Cardiac muscle cell (in vitro differentiated cells and primary cell): ENCODE data around the gene SETX. TPM values are rescaled to one million over a fixed set of nuclear protein-coding genes. Genes with fewer than 3 reads are reported as not detected.
"Not testable (repeated sequence)": the region's sequence is repeated elsewhere in the genome, so short reads cannot be mapped to it uniquely, and the experiment has no call there.

ENCODE experiments used
- DNase-seq, 2 donors: peaks; one replicate each; pipeline versions ENCODE4 v3.0.0 to v3.0.0-alpha.2; 2010 to 2017; ENCODE audit warnings: low read depth in 1 of 2, low spot score in 1 of 2
- H3K27ac ChIP-seq: fragments of 200-600 bp; sonication (generic); 2 replicates; pipeline ENCODE4 v1.5.1; 2016
- H3K27me3 ChIP-seq: fragments of 200-600 bp; sonication (generic); 2 replicates; pipeline ENCODE4 v1.6.0; 2016; ENCODE audit warnings: control low read depth
- H3K36me3 ChIP-seq: fragments of 200-600 bp; sonication (generic); 2 replicates; pipeline ENCODE4 v1.5.1; 2016; ENCODE audit warnings: control low read depth
- H3K4me1 ChIP-seq: fragments of 200-600 bp; sonication (generic); 2 replicates; pipeline ENCODE4 v1.8.1; 2017; ENCODE audit warnings: low read depth, mild to moderate bottlenecking, mixed run types
- H3K4me3 ChIP-seq: fragments of 200-600 bp; sonication (generic); 2 replicates; pipeline ENCODE4 v1.5.1; 2016; ENCODE audit warnings: mild to moderate bottlenecking
- H3K9me3 ChIP-seq: fragments of 200-600 bp; sonication (generic); 2 replicates; pipeline ENCODE4 v1.5.1; 2017; ENCODE audit warnings: low read depth, mild to moderate bottlenecking, control low read depth
- polyA plus RNA-seq: library from polyadenylated mRNA; unstranded; fragments of >200 nt; fragmentation: Nextera tagmentation; extraction: Ambion mirVana; gene quantifications from 2 replicates; pipeline ENCODE4 v1.2.1, GENCODE V29; 2016
- total RNA-seq: library from RNA; depleted of rRNA; stranded (reverse); fragments of >200 nt; gene quantifications from 2 replicates; pipeline ENCODE4 v1.2.3, GENCODE V29; 2016
- TF ChIP-seq, protein P1 (sequence below): IDR thresholded peaks from 2 replicates; pipeline ENCODE4 v1.5.1; 2012; ENCODE audit warnings: low read depth, mild to moderate bottlenecking, low read length

Gene SETX
- total and polyA plus RNA-seq, 2 experiments from 2014 or later, result 16.2 to 34.0 TPM

DNA sequence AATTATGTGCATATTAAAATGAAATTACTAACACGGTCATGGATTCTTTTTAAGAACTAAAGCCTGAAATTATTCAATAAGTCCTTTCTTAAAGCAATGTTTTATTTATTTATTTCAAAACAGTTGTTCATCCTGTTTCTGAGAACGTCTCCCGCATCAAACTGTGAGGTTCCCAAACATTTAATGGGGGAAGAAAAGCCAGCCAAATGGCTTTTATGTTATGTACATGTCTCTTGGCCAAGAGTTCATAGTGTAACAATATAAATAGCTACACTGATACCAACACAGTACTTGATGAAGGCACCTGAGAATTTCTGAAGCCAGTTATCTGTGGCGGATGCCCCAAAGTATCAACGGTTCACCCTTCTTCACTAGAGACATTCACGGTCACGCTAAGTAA is 36.2 kb upstream of the SETX start:
- TF ChIP-seq, protein P1, sequence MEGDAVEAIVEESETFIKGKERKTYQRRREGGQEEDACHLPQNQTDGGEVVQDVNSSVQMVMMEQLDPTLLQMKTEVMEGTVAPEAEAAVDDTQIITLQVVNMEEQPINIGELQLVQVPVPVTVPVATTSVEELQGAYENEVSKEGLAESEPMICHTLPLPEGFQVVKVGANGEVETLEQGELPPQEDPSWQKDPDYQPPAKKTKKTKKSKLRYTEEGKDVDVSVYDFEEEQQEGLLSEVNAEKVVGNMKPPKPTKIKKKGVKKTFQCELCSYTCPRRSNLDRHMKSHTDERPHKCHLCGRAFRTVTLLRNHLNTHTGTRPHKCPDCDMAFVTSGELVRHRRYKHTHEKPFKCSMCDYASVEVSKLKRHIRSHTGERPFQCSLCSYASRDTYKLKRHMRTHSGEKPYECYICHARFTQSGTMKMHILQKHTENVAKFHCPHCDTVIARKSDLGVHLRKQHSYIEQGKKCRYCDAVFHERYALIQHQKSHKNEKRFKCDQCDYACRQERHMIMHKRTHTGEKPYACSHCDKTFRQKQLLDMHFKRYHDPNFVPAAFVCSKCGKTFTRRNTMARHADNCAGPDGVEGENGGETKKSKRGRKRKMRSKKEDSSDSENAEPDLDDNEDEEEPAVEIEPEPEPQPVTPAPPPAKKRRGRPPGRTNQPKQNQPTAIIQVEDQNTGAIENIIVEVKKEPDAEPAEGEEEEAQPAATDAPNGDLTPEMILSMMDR, result no peak
- Histone ChIP-seq H3K4me1 (no peaks in the 10 kb centered on the region), H3K9me3 (no peaks in the 10 kb centered on the region), H3K27ac (no peak overlapping the region), H3K4me3 (no peak overlapping the region), H3K36me3 (peaks cover 69% of the 10 kb centered on the region), H3K27me3 (no peaks in the 10 kb centered on the region)
- no peak for DNase-seq

DNA sequence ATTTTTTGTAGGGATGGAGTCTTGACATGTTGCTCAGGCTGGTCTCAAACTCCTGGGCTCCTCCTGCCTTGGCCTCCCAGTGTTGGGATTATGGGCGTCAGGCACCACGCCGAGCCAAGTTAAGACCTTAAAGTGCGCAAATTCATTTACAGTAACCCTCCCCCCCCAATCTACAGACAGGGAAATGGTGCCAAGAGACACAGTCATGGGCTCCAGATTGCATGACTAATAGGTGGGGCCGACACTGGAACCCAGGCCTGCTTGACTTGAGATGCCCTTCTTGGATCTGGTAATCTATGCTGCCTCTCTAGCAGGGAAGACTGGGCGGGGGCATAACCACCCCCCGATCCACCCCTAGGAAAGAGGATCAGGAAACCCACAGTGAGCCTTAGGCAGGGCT is 32.3 kb upstream of the SETX start:
- H3K36me3 ChIP-seq, result peaks cover 66% of the 10 kb centered on the region
- TF ChIP-seq, protein P1, result no peak
- no peaks in the 10 kb centered on the region for H3K9me3 ChIP-seq

DNA sequence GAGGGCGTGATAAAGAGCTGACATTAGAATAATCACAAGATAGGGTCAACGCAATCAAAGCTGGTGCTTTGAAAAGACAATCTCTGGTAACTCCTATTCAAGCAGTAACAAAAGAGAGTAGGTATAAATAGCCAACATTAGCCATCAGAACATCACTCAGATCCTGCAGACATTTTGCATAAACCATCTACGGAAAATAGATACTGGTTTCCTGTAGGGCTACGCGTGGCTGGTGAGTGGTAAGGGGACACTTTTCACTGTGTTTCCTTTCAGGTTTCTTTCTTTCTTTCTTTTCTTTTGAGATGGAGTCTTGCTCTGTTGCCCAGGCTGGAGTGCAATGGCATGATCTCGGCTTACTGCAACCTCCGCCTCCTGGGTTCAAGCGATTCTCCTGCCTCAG is 29.6 kb upstream of the SETX start:
- H3K36me3 ChIP-seq, result peaks cover 44% of the 10 kb centered on the region
- H3K4me1 ChIP-seq, result no peaks in the 10 kb centered on the region
- H3K27me3 ChIP-seq, result no peaks in the 10 kb centered on the region
- no peak overlapping the region for H3K4me3 ChIP-seq
- no peaks in the 10 kb centered on the region for H3K9me3 ChIP-seq
- TF ChIP-seq, protein P1, result no peak
- H3K27ac ChIP-seq, result no peak overlapping the region
- DNase-seq, result no peak

More for the DNA sequence above, 32.3 kb upstream of the SETX start:
- no peaks in the 10 kb centered on the region for H3K4me1 ChIP-seq
- H3K27ac ChIP-seq, result no peak overlapping the region
- H3K4me3 ChIP-seq, result no peak overlapping the region
- DNase-seq, result no peak
- no peaks in the 10 kb centered on the region for H3K27me3 ChIP-seq

DNA sequence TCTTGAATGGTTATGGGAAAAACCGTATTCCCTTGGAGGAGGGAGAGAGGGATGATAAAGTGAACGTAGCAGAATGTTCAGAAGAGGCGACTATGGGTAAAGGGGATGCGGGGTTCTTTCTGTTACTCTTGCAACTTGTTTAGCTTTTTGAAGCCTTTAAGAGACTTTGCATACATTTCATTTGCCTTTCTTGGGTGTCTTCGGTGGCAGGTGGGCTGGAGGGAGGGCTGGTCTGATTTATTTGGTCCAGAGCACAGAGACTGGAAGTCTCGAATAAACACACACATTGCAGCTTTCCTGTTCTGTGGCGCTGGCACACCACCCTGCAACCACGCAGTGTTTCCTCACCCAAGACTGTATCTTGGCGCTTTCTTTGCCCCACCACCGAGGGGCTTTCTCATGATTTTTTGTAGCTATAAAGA is 28.7 kb upstream of the SETX start:
- TF ChIP-seq, protein P1, result no peak
- H3K4me1 ChIP-seq, result no peaks in the 10 kb centered on the region
- no peaks in the 10 kb centered on the region for H3K9me3 ChIP-seq
- H3K4me3 ChIP-seq, result no peak overlapping the region
- DNase-seq, result no peak
- no peak overlapping the region for H3K27ac ChIP-seq
- peaks cover 43% of the 10 kb centered on the region for H3K36me3 ChIP-seq
- H3K27me3 ChIP-seq, result no peaks in the 10 kb centered on the region

DNA sequence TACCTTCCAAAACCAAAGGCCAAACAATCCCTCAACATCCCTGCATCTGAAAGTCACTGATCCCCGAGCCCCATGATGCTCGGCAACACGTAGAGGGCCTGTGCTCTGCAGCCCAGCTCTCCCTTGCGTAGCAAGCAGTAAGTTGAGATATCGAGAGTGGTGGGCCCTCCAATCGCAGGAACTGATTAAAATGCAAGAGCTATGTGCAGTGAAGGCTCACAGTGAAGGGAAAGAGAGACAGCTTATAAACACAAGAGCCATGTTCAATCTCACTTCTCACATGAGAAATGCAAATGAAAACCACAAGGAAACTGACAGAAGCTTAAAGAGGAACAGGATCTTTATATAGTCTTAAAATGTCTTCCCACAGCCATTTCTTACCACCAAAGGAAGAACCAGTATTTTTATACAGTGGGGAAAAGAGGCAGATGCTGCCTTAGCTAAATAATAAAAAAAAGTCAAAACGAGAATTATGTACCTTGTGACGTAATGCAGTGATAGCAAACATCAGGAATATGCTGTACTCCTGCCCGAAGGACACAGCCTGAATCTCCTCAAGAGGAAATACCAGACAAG is 27.3 kb upstream of the SETX start:
- no peak for DNase-seq
- peaks cover 33% of the 10 kb centered on the region for H3K36me3 ChIP-seq
- H3K27ac ChIP-seq, result no peak overlapping the region
- TF ChIP-seq, protein P1, result no peak
- H3K27me3 ChIP-seq, result no peaks in the 10 kb centered on the region
- H3K4me3 ChIP-seq, result no peak overlapping the region
- H3K9me3 ChIP-seq, result no peaks in the 10 kb centered on the region
- H3K4me1 ChIP-seq, result no peaks in the 10 kb centered on the region

DNA sequence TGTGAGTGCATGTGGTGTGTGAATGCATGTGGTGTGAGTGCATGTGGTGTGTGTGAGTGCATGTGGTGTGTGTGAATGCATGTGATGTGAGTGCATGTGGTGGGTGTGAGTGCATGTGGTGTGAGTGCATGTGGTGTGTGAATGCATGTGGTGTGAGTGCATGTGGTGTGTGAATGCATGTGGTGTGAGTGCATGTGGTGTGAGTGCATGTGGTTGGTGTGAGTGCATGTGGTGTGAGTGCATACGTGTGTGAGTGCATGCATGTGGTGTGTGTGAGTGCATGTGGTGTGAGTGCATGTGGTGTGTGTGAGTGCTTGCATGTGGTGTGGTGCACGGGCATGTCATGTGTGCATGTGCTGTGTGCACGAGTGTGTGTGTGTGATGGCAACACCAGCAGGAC is 23.6 kb upstream of the SETX start:
- DNase-seq, result not testable (repeated sequence)

DNA sequence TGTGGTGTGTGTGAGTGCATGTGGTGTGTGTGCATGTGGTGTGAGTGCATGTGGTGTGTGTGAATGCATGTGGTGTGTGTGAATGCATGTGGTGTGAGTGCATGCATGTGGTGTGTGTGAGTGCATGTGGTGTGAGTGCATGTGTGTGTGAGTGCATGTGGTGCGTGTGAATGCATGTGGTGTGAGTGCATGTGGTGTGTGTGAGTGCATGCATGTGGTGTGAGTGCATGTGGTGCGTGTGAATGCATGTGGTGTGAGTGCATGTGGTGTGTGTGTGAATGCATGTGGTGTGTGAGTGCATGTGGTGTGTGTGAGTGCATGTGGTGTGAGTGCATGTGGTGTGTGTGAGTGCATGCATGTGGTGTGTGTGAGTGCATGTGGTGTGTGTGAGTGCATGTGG is 23.0 kb upstream of the SETX start:
- not testable (repeated sequence) for H3K4me3 ChIP-seq, H3K27ac ChIP-seq, H3K27me3 ChIP-seq, H3K4me1 ChIP-seq, DNase-seq, H3K9me3 ChIP-seq
- H3K36me3 ChIP-seq, result peaks cover 21% of the 10 kb centered on the region

More for the DNA sequence above, 23.6 kb upstream of the SETX start:
- H3K9me3 ChIP-seq, H3K4me1 ChIP-seq, H3K27ac ChIP-seq, H3K27me3 ChIP-seq, H3K4me3 ChIP-seq: not testable (repeated sequence)
- H3K36me3 ChIP-seq, result peaks cover 21% of the 10 kb centered on the region
